Stimulated activated CD4-positive, alpha-beta T cell treated with anti-CD3 and anti-CD28 coated beads, Interleukin-15, amount 100 ng/mL, for 1 hour (primary cell): ENCODE data around the gene BATF2.
"Not testable (repeated sequence)": the region's sequence is repeated elsewhere in the genome, so short reads cannot be mapped to it uniquely, and the experiment has no call there.

Source experiments
- DNase-seq, 2 donors: peaks; one replicate each; pipeline ENCODE4 v3.0.0-alpha.2; 2020; ENCODE audit warnings: low read depth in 1 of 2, low spot score in 1 of 2

The BATF2 gene

DNA sequence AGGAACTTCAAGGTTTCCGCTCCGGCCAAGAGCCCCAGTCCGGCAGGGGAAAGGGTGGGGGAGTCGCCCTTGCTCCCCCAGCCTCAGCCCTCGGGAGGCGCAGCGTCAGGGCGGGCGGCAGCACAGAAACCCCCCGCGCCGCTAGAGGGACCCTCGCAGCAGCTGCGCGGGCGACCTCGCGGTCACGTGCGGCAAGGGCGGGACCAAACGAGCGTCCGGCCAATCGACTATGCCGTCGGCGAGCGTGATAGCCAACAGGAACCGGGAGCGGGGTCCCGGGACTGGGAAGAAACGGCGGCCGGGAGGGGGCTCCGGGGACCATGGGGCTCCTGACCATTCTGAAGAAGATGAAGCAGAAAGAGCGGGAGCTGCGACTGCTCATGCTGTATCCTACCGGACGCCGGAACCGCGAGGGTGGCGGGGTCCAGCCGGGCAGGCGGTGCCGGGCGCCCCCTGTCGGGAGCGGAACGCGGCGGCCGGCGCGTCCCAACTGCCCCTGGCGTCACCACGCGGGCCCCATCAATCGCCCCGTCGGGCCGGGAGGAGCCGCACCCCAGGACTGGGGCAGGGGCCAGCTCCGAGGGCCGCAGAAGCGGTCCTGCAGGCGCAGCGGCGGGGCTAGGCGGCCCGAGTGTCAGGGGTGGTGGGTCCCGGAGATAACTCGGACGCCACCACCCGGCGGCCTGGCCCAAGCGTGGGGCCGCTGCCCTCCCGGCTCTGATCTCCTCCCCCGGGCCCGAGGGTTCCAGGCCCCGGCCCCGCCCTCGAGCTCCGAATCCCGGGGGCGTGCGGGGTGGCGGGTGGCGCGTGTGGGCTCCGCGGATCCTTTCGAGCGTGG lies 17.3 kb upstream of the BATF2 start, which contains the start of gene ARL2:
TSS of gene ARL2 (plus strand) at position 273 of the 838 bp plus-strand sequence. CDS start at position 321, 48 bp downstream.
- peak; percentile 71 to 74 for DNase-seq

DNA sequence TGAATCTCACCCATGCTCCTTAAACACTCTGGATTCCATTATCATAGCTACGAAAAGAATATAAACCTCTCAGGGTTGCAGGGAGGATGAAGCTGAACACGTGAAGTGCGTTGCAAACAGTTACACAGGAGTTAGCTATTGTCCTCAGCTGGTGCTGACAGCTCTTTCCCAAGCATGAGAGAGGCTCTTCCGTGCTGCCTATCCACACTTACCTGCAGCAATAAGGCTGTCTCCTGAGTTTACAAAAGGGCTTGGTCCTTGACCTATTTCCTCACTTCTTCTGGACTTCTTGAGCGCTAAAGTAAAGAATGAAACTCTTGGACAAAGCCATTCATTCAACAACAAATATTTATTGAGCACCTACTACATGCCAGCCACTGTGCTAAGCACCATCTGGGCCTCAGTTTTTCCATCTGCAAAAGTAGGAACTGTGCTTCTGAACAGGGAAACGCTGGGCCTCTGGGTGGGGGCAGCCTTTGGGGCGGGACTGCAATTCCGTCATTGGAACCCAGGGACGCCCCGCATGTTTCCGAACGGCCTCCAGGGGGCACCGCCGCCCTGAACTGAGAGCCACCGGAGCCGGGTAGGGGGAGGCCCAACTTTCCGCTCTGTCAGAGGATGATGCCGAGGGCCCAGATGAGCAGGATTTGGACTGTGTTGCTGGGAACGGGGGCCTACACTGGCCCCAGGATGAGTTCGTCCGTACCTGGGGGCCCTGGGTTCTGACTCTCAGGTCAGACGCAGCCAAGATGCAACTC lies 16.5 kb upstream of the BATF2 start:
- DNase-seq: peak; percentile 83

GRCh38 chr11:65008873-65009272 lies 12.1 kb upstream of the BATF2 start:
- no peak for DNase-seq

GRCh38 chr11:65008016-65008415 lies 11.2 kb upstream of the BATF2 start:
- DNase-seq: no peak

DNA sequence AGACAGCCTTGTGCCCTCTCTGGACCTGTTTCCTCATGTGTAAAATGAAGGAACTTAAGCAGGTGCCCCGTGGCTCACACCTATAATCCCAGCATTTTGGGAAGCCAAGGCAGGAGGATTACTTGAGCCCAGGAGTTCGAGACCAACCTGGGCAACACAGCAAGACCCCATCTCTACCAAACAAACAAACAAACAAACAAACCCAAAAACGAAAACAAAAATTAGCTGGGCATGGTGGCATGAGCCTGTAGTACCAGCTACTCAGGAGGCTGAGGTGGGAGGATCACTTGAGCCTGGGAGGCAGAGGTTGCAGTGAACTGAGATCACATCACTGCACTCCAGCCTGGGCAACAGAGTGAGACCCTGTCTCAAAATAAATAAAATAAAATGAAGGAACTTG lies 7.2 kb upstream of the BATF2 start:
- not testable (repeated sequence) for DNase-seq

- DNase-seq: no peak
Observed at GRCh38 chr11:65003282-65003681, 6.5 kb upstream of the BATF2 start.

DNA sequence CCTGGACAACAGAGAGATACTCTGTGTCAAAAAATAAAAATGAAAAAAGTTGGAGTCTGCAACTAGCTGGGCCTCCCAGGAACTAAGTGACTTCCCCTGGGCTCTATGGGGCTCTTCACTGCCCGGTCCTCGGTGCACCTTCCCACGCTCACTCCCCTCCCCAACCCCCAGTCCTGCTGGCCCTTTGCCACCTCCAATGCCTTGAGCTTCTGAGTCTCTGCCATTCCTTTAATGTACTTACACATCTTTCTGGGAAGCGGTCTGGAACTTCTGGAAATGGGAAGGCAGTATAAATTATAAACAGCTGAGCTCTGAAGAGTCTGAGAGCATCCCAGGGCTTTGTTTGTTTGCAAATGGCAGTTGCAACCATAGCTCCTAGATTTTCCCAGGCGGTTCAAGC lies 5.9 kb upstream of the BATF2 start:
- DNase-seq: no peak

DNA sequence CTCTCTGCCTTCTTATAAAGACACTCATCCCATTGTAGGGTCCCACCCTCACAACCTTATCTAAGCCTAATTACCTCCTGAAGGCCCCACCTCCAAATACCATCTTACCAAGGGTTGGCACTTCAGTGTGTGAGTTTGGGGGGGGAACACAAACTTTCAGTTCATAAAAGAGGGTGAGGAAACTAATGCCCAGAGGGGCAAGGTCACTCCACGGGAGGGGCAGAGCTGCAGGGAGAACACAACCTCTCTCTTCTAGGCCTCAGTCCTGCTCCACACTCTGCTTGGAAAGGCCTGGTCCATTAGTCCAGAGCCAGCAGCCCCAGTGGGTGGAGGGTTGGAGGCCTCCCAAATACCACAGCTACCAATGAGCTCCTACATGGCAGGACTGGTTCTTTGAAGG lies 2.7 kb upstream of the BATF2 start:
- DNase-seq: no peak

- DNase-seq: no peak
Observed at GRCh38 chr11:64998690-64999431, 2.1 kb upstream of the BATF2 start.

GRCh38 chr11:64998141-64998540 lies 1.4 kb upstream of the BATF2 start:
- no peak for DNase-seq

DNA sequence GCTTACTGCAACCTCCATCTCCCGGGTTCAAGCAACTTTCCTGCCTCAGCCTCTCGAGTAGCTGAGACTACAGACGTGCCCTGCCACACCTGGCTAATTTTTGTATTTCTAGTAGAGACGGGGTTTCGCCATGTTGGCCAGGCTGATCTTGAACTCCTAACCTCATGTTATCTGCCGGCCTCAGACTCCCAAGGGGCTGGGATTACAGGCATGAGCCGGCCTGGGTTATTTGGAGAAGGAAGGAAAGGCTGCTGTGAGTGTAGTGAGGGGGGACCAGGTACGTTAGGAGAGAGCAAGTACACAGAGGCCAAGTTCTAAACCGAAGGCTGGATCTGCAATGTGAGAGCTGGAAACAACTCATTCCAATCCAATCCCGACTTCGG lies 453 bp downstream of the BATF2 start:
- no peak for DNase-seq

- DNase-seq: no peak
Observed at GRCh38 chr11:64994318-64994717, 2.5 kb downstream of the BATF2 start.

GRCh38 chr11:64990222-64990923 lies 6.4 kb downstream of the BATF2 start:
- DNase-seq: no peak

DNA sequence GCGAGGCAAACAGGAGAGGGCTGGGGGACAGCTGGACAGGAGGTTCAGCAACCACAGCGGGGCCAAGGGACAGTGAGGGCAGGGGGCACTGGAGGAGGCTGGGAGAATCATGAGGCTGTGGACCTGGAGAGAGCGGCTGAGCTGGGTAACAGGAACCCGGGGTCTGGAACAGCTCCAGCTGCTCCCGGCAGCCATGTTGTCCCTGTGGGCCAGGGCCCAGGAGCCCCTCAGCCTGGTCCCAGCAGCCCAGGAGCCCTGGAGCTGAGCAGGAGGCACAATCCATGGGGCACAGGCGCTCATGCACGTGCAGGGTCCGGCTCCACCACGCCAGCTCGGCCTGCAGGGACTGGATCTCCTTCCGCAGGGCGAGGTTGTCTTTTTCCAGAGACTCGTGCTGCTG lies 7.4 kb downstream of the BATF2 start:
- no peak for DNase-seq

GRCh38 chr11:64987998-64988854 lies 8.5 kb downstream of the BATF2 start:
- no peak for DNase-seq

GRCh38 chr11:64983339-64983738 lies 13.4 kb downstream of the BATF2 start:
- not testable (repeated sequence) for DNase-seq

GRCh38 chr11:64976651-64977050 lies 20.1 kb downstream of the BATF2 start:
- DNase-seq: no peak

DNA sequence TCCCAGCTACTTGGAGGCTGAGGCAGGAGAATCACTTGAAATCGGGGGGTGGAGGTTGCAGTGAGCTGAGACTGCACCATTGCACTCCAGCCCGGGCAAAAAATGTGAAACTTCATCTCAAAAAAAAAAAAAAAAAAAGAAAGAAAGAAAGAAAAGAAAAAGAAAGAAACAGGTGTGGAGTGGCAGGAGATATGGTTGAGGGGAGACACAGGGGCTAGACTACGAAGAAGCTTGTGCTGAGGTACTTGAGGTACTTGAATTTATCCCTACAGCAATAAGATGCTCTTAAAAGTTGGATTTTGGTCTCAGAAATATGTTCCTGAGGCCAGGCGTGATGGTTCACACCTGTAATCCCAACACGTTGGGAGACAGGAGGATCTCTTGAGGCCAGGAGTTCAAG lies 22.6 kb downstream of the BATF2 start:
- no peak for DNase-seq

DNA sequence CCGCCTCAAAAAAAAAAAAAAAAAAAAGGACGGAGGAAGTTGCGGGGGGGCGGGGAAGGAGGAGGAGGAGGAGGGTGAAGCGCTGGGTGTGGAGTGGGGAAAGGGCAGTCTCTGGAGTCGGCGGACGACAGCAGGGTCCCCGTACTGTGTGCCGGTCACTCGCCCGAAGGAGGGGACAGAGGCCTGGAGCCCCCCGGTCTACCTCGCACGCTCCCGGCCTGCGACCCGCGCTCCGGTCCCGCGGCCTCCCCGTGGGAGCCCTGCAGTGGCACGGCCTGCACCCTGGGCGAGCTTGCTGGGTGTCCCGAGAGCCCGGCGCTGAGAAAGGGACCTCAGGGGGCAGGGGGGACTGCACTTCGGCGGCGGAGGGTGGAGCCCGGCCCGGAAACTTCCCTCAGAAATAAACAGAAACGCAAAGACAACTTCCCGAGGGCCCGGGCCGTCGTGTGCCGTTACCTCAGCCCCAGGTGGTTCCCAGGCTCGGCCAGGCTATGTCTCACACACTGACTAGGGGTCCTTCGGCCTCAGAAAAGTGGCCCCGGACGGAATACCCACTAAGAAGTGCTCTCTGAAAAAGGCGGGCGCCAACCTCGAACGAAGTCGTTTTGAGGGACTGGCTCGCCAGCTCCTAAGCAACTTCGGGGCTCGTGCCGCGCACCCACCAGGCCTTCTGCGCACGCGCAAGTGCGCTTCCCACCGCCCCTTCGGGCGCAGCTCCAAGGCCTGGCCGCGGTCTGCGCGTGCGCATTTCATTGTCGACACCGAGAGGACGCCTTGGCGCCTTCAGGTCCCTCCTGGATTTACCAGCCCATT lies 25.1 kb downstream of the BATF2 start, which contains the start of gene MAJIN:
TSS of gene MAJIN (minus strand) at position 688 of the 813 bp plus-strand sequence. CDS start 12,703 bp downstream, outside the sequence.
- DNase-seq: peak; percentile 76 to 88
